ENCODE measurements around the gene CYS1.
"Not testable (repeated sequence)": the region's sequence is repeated elsewhere in the genome, so short reads cannot be mapped to it uniquely, and the experiment has no call there.

The CYS1 gene

DNA sequence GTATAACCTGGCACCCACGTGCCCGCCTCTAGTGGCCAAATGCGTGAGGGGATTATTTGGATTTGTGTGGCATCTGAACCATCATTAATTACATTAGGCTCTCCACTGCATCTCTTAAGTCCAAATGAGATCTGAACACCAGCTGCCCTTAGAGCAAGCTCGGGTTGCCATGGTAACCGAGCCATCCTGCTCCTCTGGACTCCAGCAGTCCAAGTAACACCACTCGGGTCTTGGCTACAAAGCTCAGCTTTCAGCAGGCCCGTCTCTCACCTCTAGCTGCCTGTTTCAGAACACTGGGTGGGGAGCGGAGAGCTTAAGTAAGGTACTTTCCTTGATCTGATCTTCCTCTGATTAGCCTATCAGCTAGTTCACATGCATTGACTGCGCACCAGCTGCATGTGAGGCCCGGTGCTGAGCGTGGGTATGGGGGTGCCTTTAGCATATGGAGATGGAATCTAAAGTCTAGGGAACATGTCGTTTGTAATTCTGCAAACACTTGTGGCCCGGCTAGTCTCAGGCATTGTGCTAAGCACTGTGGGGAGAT lies 14.1 kb upstream of the CYS1 start:
- in situ Hi-C loops (cut with HindIII; ENCODE audit: low sequenced_read_pairs), result no loop called here
- no peak for DNase-seq (ENCODE audit: low read depth, low spot score)
- TF ChIP-seq, protein P1, sequence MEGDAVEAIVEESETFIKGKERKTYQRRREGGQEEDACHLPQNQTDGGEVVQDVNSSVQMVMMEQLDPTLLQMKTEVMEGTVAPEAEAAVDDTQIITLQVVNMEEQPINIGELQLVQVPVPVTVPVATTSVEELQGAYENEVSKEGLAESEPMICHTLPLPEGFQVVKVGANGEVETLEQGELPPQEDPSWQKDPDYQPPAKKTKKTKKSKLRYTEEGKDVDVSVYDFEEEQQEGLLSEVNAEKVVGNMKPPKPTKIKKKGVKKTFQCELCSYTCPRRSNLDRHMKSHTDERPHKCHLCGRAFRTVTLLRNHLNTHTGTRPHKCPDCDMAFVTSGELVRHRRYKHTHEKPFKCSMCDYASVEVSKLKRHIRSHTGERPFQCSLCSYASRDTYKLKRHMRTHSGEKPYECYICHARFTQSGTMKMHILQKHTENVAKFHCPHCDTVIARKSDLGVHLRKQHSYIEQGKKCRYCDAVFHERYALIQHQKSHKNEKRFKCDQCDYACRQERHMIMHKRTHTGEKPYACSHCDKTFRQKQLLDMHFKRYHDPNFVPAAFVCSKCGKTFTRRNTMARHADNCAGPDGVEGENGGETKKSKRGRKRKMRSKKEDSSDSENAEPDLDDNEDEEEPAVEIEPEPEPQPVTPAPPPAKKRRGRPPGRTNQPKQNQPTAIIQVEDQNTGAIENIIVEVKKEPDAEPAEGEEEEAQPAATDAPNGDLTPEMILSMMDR (IDR thresholded peaks at IDR 0.05; ENCODE audit: low read depth, low read length), result no peak
- H3K4me3 ChIP-seq (ENCODE audit: low read depth, low read length), result no peak overlapping the region

GRCh38 chr2:10091889-10092244 lies 11.7 kb upstream of the CYS1 start:
- H3K4me3 ChIP-seq (ENCODE audit: low read depth, low read length); in situ Hi-C loops (cut with HindIII; ENCODE audit: low sequenced_read_pairs); DNase-seq (ENCODE audit: low read depth, low spot score): not testable (repeated sequence)

DNA sequence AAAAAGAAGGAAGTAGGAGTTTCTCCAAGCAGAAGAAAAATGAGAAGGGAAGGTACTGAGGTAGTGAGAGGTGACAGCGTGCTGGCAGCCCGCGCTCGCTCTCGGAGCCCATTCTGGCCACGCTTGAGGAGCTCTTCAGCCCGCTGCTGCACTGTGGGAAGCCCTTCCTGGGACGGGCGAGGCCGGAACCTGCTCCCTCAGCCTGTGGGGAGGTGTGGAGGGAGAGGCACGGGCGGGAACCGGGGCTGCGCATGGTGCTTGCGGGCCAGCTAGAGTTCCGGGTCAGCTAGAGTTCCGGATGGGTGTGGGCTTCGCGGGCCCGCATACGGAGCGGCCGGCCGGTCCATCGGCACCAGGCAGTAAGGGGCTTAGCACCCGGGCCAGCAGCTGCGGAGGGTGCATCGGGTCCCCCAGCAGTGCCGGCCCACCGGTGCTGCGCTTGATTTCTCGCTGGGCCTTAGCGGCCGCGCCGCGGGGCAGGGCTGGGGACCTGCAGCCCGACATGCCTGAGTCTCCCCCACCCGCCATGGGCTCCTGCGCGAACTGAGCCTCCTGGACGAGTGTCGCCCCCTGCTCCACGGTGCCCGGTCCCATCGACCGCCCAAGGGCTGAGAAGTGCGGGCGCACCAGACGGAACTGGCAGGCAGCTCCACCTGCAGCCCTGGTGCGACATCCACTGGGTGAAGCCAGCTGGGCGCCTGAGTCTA lies 11.1 kb upstream of the CYS1 start:
- no peak overlapping the region for H3K4me3 ChIP-seq (ENCODE audit: low read depth, low read length)
- TF ChIP-seq, protein P1 (IDR thresholded peaks at IDR 0.05; ENCODE audit: low read depth, low read length), result no peak
- in situ Hi-C loops (cut with HindIII; ENCODE audit: low sequenced_read_pairs), result no loop called here
- DNase-seq (ENCODE audit: low read depth, low spot score), result no peak

GRCh38 chr2:10089565-10090190 lies 9.5 kb upstream of the CYS1 start:
- no peak for DNase-seq (ENCODE audit: low read depth, low spot score)
- in situ Hi-C loops (cut with HindIII; ENCODE audit: low sequenced_read_pairs), result no loop called here
- no peak overlapping the region for H3K4me3 ChIP-seq (ENCODE audit: low read depth, low read length)
- TF ChIP-seq, protein P1 (IDR thresholded peaks at IDR 0.05; ENCODE audit: low read depth, low read length), result no peak

- DNase-seq (ENCODE audit: low read depth, low spot score), result no peak
- TF ChIP-seq, protein P1 (IDR thresholded peaks at IDR 0.05; ENCODE audit: low read depth, low read length), result no peak
- in situ Hi-C loops (cut with HindIII; ENCODE audit: low sequenced_read_pairs), result no loop called here
- H3K4me3 ChIP-seq (ENCODE audit: low read depth, low read length), result no peak overlapping the region
These were observed 7.1 kb upstream of the CYS1 start for GRCh38 chr2:10087360-10087759.

- TF ChIP-seq, protein P1 (IDR thresholded peaks at IDR 0.05; ENCODE audit: low read depth, low read length), result no peak
- no peak for DNase-seq (ENCODE audit: low read depth, low spot score)
- in situ Hi-C loops (cut with HindIII; ENCODE audit: low sequenced_read_pairs), result no loop called here
These were observed 6.7 kb upstream of the CYS1 start for GRCh38 chr2:10086950-10087349.

GRCh38 chr2:10085668-10086059 lies 5.5 kb upstream of the CYS1 start:
- DNase-seq (ENCODE audit: low read depth, low spot score), result no peak
- in situ Hi-C loops (cut with HindIII; ENCODE audit: low sequenced_read_pairs), result no loop called here
- no peak overlapping the region for H3K4me3 ChIP-seq (ENCODE audit: low read depth, low read length)
- TF ChIP-seq, protein P1 (IDR thresholded peaks at IDR 0.05; ENCODE audit: low read depth, low read length), result no peak

More at GRCh38 chr2:10086950-10087349, 6.7 kb upstream of the CYS1 start:
- H3K4me3 ChIP-seq (ENCODE audit: low read depth, low read length), result no peak overlapping the region
